Measurements from ENCODE around the gene ADARB1. TPM values are rescaled to one million over a fixed set of nuclear protein-coding genes. Genes with fewer than 3 reads are reported as not detected.

ADARB1 gene
- total and polyA plus RNA-seq, 12 donors, result 7.2 to 21.6 (median 16.1) TPM

GRCh38 chr21:45203983-45204382 is 129.6 kb downstream of the ADARB1 start:
- no peak for TF ChIP-seq CTCF (IDR thresholded peaks at IDR 0.05)
- TF ChIP-seq POLR2A (IDR thresholded peaks at IDR 0.05), result no peak
- peaks cover 0 to 13% of the 10 kb centered on the region in 2 donors for H3K36me3 ChIP-seq (replicated peaks in 1 of 2)
- H3K9me3 ChIP-seq (replicated peaks in 1 of 3), result no peaks in the 10 kb centered on the region
- no peaks in the 10 kb centered on the region for H3K4me1 ChIP-seq (replicated peaks in 1 of 2)
- DNase-seq, result no peak
- 87 to 91% (median 89%) methylated on average over 8 of the region's 8 CpGs for WGBS, 4 donors
- H3K27ac ChIP-seq, result no peak overlapping the region
- no peaks in the 10 kb centered on the region for H3K27me3 ChIP-seq
- intact Hi-C loops (cut with DNase I), result no loop called here
- H3K4me3 ChIP-seq, result no peak overlapping the region

GRCh38 chr21:45204395-45204794 is 130.0 kb downstream of the ADARB1 start:
- no peak overlapping the region for H3K27ac ChIP-seq
- H3K9me3 ChIP-seq (replicated peaks in 1 of 3), result no peaks in the 10 kb centered on the region
- 85 to 96% (median 87%) methylated on average over 11 of the region's 11 CpGs for WGBS, 4 donors
- no peaks in the 10 kb centered on the region for H3K27me3 ChIP-seq
- H3K4me3 ChIP-seq, result no peak overlapping the region
- intact Hi-C loops (cut with DNase I), result no loop called here
- H3K4me1 ChIP-seq (replicated peaks in 1 of 2), result no peaks in the 10 kb centered on the region
- peaks cover 0 to 13% of the 10 kb centered on the region in 2 donors for H3K36me3 ChIP-seq (replicated peaks in 1 of 2)
- TF ChIP-seq POLR2A (IDR thresholded peaks at IDR 0.05), result no peak
- TF ChIP-seq CTCF (IDR thresholded peaks at IDR 0.05), result no peak
- DNase-seq, result no peak

- intact Hi-C loops (cut with DNase I), result no loop called here
- peaks cover 0 to 13% of the 10 kb centered on the region in 2 donors for H3K36me3 ChIP-seq (replicated peaks in 1 of 2)
- no peak for DNase-seq
- no peaks in the 10 kb centered on the region for H3K27me3 ChIP-seq
- 86 to 92% (median 91%) methylated on average over 9 of the region's 9 CpGs for WGBS, 4 donors
- no peaks in the 10 kb centered on the region for H3K9me3 ChIP-seq (replicated peaks in 1 of 3)
- no peak overlapping the region for H3K27ac ChIP-seq
- H3K4me1 ChIP-seq (replicated peaks in 1 of 2), result no peaks in the 10 kb centered on the region
- no peak for TF ChIP-seq CTCF (IDR thresholded peaks at IDR 0.05)
- TF ChIP-seq POLR2A (IDR thresholded peaks at IDR 0.05), result no peak
- no peak overlapping the region for H3K4me3 ChIP-seq
Measured at GRCh38 chr21:45207839-45208626, 133.7 kb downstream of the ADARB1 start.

GRCh38 chr21:45208627-45208951 is 134.2 kb downstream of the ADARB1 start:
- H3K27me3 ChIP-seq, result no peaks in the 10 kb centered on the region
- no peaks in the 10 kb centered on the region for H3K4me1 ChIP-seq (replicated peaks in 1 of 2)
- H3K36me3 ChIP-seq (replicated peaks in 1 of 2), result peaks cover 0 to 13% of the 10 kb centered on the region in 2 donors
- H3K9me3 ChIP-seq (replicated peaks in 1 of 3), result no peaks in the 10 kb centered on the region
- intact Hi-C loops (cut with DNase I), result no loop called here
- H3K4me3 ChIP-seq, result no peak overlapping the region
- TF ChIP-seq CTCF (IDR thresholded peaks at IDR 0.05) (no peak), POLR2A (IDR thresholded peaks at IDR 0.05) (no peak)
- WGBS, 4 donors, result 78 to 84% (median 80%) methylated on average over 6 of the region's 6 CpGs
- DNase-seq, result no peak
- no peak overlapping the region for H3K27ac ChIP-seq
